K562 (cell line): Measurements from ENCODE around the gene HSPA1L. TPM values are rescaled to one million over a fixed set of nuclear protein-coding genes. Genes with fewer than 3 reads are reported as not detected.

Source experiments
- ATAC-seq: fragments of 200-7000 bp; cut with Tn5 transposase; 3 replicates; pipeline ENCODE4 v1.9.1; 2020; ENCODE audit warnings: moderate library complexity
- BruUV-seq: library from RNA; stranded (reverse); fragments of 400-500 nt; replicated peaks from 2 replicates; lab custom pipeline; 2021; lab: Mats Ljungman, UMichigan
- CTCF ChIA-PET: fragments of 300-600 bp; formaldehyde crosslinking; extraction: SDS; loops from one replicate; lab custom pipeline; 2021; ENCODE audit warnings: low intra/inter-chr PET ratio; lab: Yijun Ruan, JAX
- POLR2A ChIA-PET: fragments of 300-600, 350-650 bp; sonication (Branson Sonifier 250); formaldehyde crosslinking; extraction: SDS; loops from one replicate; lab custom pipeline; 2021; ENCODE audit warnings: antibody characterized with exemption, inconsistent platforms; lab: Yijun Ruan, JAX
- DNase-seq, 4 experiments: peaks; one replicate each; pipeline versions ENCODE4 v3.0.0 to v3.0.0-alpha.2; 2011 to 2018; ENCODE audit warnings: low spot score in 3 of 4, mixed read lengths in 3 of 4; ENCODE audit errors: extremely low read depth in 1 of 4
- FAIRE-seq: peaks from 2 replicates; lab custom pipeline; 2011; peaks lifted over from hg19 to GRCh38; lab: Jason Lieb, UNC
- H2AFZ ChIP-seq: 2 replicates; pipeline ENCODE4 v1.6.0; 2011; ENCODE audit warnings: low read depth, low read length, control low read depth, inconsistent platforms
- H3K27ac ChIP-seq: fragments of 200-600 bp; 3 replicates; pipeline ENCODE4 v1.8.0; 2011; ENCODE audit warnings: low read depth, mild to moderate bottlenecking, control low read depth, inconsistent platforms, low read length, moderate library complexity, mixed read lengths; ENCODE audit errors: extremely low read depth
- H3K27me3 ChIP-seq, 2 experiments: fragments of 300-600 bp in 1 of 2; 2 replicates in 1 of 2; 3 replicates in 1 of 2; pipeline versions ENCODE4 v1.6.0 to v1.8.0; 2011; ENCODE audit warnings: inconsistent platforms in 2 of 2, low read length in 2 of 2, mild to moderate bottlenecking in 1 of 2, mixed read lengths in 1 of 2, moderate library complexity in 1 of 2; ENCODE audit not compliant: control insufficient read depth in 2 of 2, insufficient read depth in 2 of 2
- H3K36me3 ChIP-seq: fragments of 300-600 bp; 3 replicates; pipeline ENCODE4 v1.8.0; 2011; ENCODE audit warnings: mild to moderate bottlenecking, low read length, inconsistent platforms; ENCODE audit not compliant: control insufficient read depth, insufficient read depth
- H3K4me1 ChIP-seq, 2 experiments: fragments of 200-600 bp in 1 of 2; replicated peaks in 1 of 2; 2 replicates in 1 of 2; 3 replicates in 1 of 2; pipeline versions ENCODE4 v1.5.1 to v1.8.0; 2011; ENCODE audit warnings: inconsistent platforms in 2 of 2, low read length in 2 of 2, mild to moderate bottlenecking in 1 of 2, mixed read lengths in 1 of 2, moderate library complexity in 1 of 2; ENCODE audit not compliant: control insufficient read depth in 2 of 2, insufficient read depth in 2 of 2
- H3K4me2 ChIP-seq: 2 replicates; pipeline ENCODE4 v1.6.1; 2011; ENCODE audit warnings: low read length, control low read depth, inconsistent platforms, mixed read lengths; ENCODE audit not compliant: insufficient read depth
- H3K4me3 ChIP-seq: fragments of 200-600 bp; sonication (generic), shearing (Covaris generic); 2 replicates; pipeline ENCODE4 v1.5.1; 2016; ENCODE audit warnings: control low read depth, inconsistent platforms
- H3K79me2 ChIP-seq: fragments of 200-600 bp; 3 replicates; pipeline ENCODE4 v1.8.0; 2011; ENCODE audit warnings: low read length, inconsistent platforms; ENCODE audit not compliant: control insufficient read depth, insufficient read depth
- H3K9ac ChIP-seq, 2 experiments: 2 replicates each; pipeline versions ENCODE4 v1.6.0 to v1.6.1; 2011; ENCODE audit warnings: low read depth in 2 of 2, low read length in 2 of 2, control low read depth in 1 of 2, inconsistent platforms in 1 of 2, mild to moderate bottlenecking in 1 of 2, mixed read lengths in 1 of 2; ENCODE audit not compliant: insufficient read depth in 1 of 2
- H3K9me1 ChIP-seq: one replicate; pipeline ENCODE4 v1.6.0; 2011; ENCODE audit warnings: inconsistent platforms, mild to moderate bottlenecking, low read length, moderate library complexity; ENCODE audit not compliant: control insufficient read depth, insufficient read depth
- H3K9me3 ChIP-seq: replicated peaks from 2 replicates; pipeline ENCODE4 v1.5.1; 2011; ENCODE audit warnings: low read depth, low read length, inconsistent platforms; ENCODE audit not compliant: control insufficient read depth, insufficient read depth
- H4K20me1 ChIP-seq: replicated peaks from 2 replicates; pipeline ENCODE4 v1.6.1; 2011; ENCODE audit warnings: low read length, inconsistent platforms, mixed read lengths; ENCODE audit not compliant: control insufficient read depth, insufficient read depth
- EGR1 ChIP-seq: fragments of 450-650 bp; conservative IDR thresholded peaks from 2 replicates; pipeline ENCODE4 v1.6.1; 2017; ENCODE audit warnings: mild to moderate bottlenecking
- ESRRB ChIP-seq: fragments of 250-450 bp; sonication (Bioruptor Pico); IDR thresholded peaks from 2 replicates; pipeline ENCODE4 v1.5.0; 2020; ENCODE audit warnings: mild to moderate bottlenecking, moderate library complexity, borderline replicate concordance
- ETV5 ChIP-seq: sonication (generic); formaldehyde crosslinking; IDR thresholded peaks from 2 replicates; pipeline ENCODE4 v1.4.0; 2020; ENCODE audit warnings: low read depth, mild to moderate bottlenecking, missing genetic modification reagents
- GATAD2A ChIP-seq: fragments of 450-650 bp; IDR thresholded peaks from 2 replicates; pipeline ENCODE4 v1.6.1; 2017
- HLTF ChIP-seq: fragments of 450-650 bp; IDR thresholded peaks from 2 replicates; pipeline ENCODE4 v1.6.1; 2016
- KAT7 ChIP-seq: sonication (generic); formaldehyde crosslinking; IDR thresholded peaks from 2 replicates; pipeline ENCODE4 v1.8.0; 2022; ENCODE audit warnings: missing genetic modification reagents, mild to moderate bottlenecking, borderline replicate concordance
- LEF1 ChIP-seq: fragments of 450-650 bp; IDR thresholded peaks from 2 replicates; pipeline ENCODE4 v1.6.1; 2016; ENCODE audit warnings: mild to moderate bottlenecking
- PPARD ChIP-seq: fragments of 250-450 bp; sonication (Bioruptor Pico); IDR thresholded peaks from 2 replicates; pipeline ENCODE4 v1.8.0; 2022; ENCODE audit warnings: inconsistent platforms, mild to moderate bottlenecking, moderate library complexity
- SAFB ChIP-seq: fragments of 200-400 bp; formaldehyde crosslinking; IDR thresholded peaks from 2 replicates; pipeline ENCODE4 v1.6.1; 2017; ENCODE audit warnings: low read depth, low read length, borderline replicate concordance
- ZNF232 ChIP-seq: sonication (generic); formaldehyde crosslinking; IDR thresholded peaks from 2 replicates; pipeline ENCODE4 v1.8.0; 2022; ENCODE audit warnings: mild to moderate bottlenecking, missing genetic modification reagents
- ZNF311 ChIP-seq: fragments of 250-450 bp; sonication (Bioruptor Pico); IDR thresholded peaks from 2 replicates; pipeline ENCODE4 v1.4.0; 2020; ENCODE audit warnings: mild to moderate bottlenecking, moderate library complexity
- ZSCAN29 ChIP-seq: fragments of 450-650 bp; IDR thresholded peaks from 2 replicates; pipeline ENCODE4 v1.6.1; 2017
- WGBS: fragments of 100-300 bp; shearing (Covaris generic); methylation state at CpG from one replicate; pipeline ENCODE4 v1.1.6; 2016; ENCODE audit warnings: low coverage, mixed read lengths; ENCODE audit not compliant: insufficient coverage; ENCODE audit errors: missing lambda C conversion rate; 5-methylcytosine and 5-hydroxymethylcytosine counted together
- in situ Hi-C: fragments of 300-500 bp; cut with MboI; formaldehyde crosslinking; loops from 4 replicates; pipeline ENCODE4 v1.15.0; 2018; ENCODE audit warnings: inconsistent platforms, mixed read lengths
- intact Hi-C: fragments of 100-400 bp; cut with micrococcal nuclease; formaldehyde crosslinking; loops from 2 replicates; pipeline ENCODE4 v1.14.2; 2022
- polyA plus RNA-seq, 8 experiments: library from polyadenylated mRNA; depleted of rRNA in 4 of 8; stranded (reverse) in 5 of 8; unstranded in 3 of 8; fragments of >200 nt; fragmentation: Nextera tagmentation in 2 of 8; fragmentation: Illumina TruSeq in 1 of 8; extraction: Ambion mirVana in 2 of 8; extraction: Trizol in 1 of 8; gene quantifications; 2 replicates each; pipeline versions ENCODE4 v1.2.1 to v1.2.3, GENCODE V29; 2011 to 2014; ENCODE audit warnings: inconsistent platforms in 1 of 8, missing spikeins in 1 of 8
- total RNA-seq, 7 experiments: library from RNA; depleted of rRNA in 6 of 7; stranded (reverse); fragments of >200 nt in 6 of 7; fragmentation: Illumina TruSeq in 2 of 7; extraction: Trizol in 2 of 7; gene quantifications; 2 replicates each; pipeline versions ENCODE4 v1.2.1 to v1.2.3, GENCODE V29; 2011 to 2021; ENCODE audit warnings: low replicate concordance in 1 of 7
- TF ChIP-seq, protein P1 (sequence below): sonication (generic); formaldehyde crosslinking; IDR thresholded peaks from 2 replicates; pipeline ENCODE4 v1.8.0; 2022; ENCODE audit warnings: mild to moderate bottlenecking, missing genetic modification reagents
- TF ChIP-seq, protein P2 (sequence below), 2 experiments: fragments of 250-450 bp in 1 of 2; fragments of 450-650 bp in 1 of 2; sonication (Bioruptor Pico) in 1 of 2; IDR thresholded peaks; 2 replicates each; pipeline versions ENCODE4 v1.6.1 to v1.8.0; 2016 to 2021; ENCODE audit warnings: mild to moderate bottlenecking in 2 of 2, moderate library complexity in 2 of 2, missing compliant biosample characterization in 1 of 2, missing genetic modification characterization in 1 of 2
- TF ChIP-seq, protein P3 (sequence below): sonication (generic); formaldehyde crosslinking; IDR thresholded peaks from 2 replicates; pipeline ENCODE4 v1.8.0; 2022; ENCODE audit warnings: mild to moderate bottlenecking, missing genetic modification reagents
- TF ChIP-seq, protein P4 (sequence below): fragments of 250-450 bp; sonication (Bioruptor Pico); IDR thresholded peaks from 2 replicates; pipeline ENCODE4 v1.8.0; 2022; ENCODE audit warnings: inconsistent platforms

The HSPA1L gene
- total and polyA plus RNA-seq, 9 of the 15 experiments (the other 6 are each of a cell fraction or from before 2014, with no cell fraction given), result 0.14 to 2.1 (median 1.3) TPM

DNA sequence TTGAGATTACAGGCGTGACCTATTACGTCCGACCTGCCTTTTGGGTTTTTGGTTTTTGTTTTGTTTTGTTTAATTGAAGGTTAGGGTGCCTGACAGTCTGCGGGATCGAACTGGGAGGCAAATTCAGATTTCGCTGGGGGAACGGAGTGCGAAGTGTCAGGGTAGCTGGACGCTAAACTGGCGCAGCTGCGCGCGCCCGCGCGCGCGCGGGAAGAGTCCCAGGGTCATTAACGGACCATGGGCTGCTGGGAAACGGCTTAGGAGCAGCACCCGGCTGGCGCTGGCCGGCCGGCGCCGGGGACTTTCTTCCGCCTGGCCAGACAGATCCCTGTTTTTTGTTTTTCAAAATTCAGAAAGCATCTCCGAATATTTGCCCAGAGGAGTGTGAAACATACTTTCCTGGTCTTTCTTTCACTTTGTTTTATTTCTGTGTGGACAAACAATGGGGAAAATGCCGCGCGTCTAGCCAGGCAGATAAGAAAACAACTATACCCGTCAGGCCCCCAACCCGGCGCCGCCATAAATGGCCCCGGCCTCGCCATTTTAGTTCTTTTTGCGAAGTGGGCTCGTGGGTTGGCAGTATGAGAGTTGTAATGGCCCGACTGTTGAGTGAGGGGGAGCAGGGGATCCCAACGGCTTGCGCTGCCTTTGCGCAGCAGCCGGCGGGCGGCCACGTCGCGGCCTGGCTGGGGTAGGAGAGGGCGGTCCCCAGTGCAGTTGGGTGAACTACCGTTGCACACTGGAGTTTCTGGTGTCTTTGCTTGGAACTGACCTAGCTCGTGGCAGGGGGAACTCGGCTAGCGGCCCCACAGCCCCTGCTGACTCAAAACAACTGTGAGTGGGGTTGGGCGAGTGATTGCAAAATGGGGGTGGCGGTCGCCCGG is 19.5 kb upstream of the HSPA1L start:
- peaks cover 41 to 55% of the 10 kb centered on the region in 2 experiments for H3K4me1 ChIP-seq
- no peaks in the 10 kb centered on the region for H3K9me1 ChIP-seq
- peak overlapping the region; percentile 98 to 100 for H3K9ac ChIP-seq
- ChIA-PET POLR2A (interaction anchor here (0.5 to 13.1 kb wide), 52 partner anchors 8 to 1137 kb away, joined by 3 to 229 read pairs (median 4); partner anchors contain the start of genes ABHD16A, APOM, ATF6B and BAG6), CTCF (interaction anchor here (0.7 to 1.0 kb wide), 2 partner anchors 54 to 70 kb away, joined by 3 to 4 read pairs; no protein-coding TSS in a partner anchor)
- BruUV-seq, result no TSS peak
- H2AFZ ChIP-seq, result peak overlapping the region; percentile 88
- H3K27me3 ChIP-seq, result no peaks in the 10 kb centered on the region
- DNase-seq (peak; percentile 88 to 99 (median 94)), ATAC-seq (peak; percentile 79), FAIRE-seq (peak; percentile 82)
- intact Hi-C loops (loop anchor here (1.0 kb wide), 4 partner anchors 29 to 182 kb away; partner anchors contain the start of gene BAG6), in situ Hi-C loops (no loop called here)
- peak overlapping the region; percentile 94 for H3K4me2 ChIP-seq
- no peaks in the 10 kb centered on the region; the same call in 1 of the 2 replicates for H3K9me3 ChIP-seq
- H3K4me3 ChIP-seq, result peak overlapping the region; percentile 85
- peaks cover 91% of the 10 kb centered on the region for H3K79me2 ChIP-seq
- H3K36me3 ChIP-seq, result peaks cover 65% of the 10 kb centered on the region
- peak overlapping the region; percentile 88 for H3K27ac ChIP-seq
- 1% methylated on average over 59 of the region's 59 CpGs for WGBS
- peaks cover 33% of the 10 kb centered on the region for H4K20me1 ChIP-seq
- no peak for TF ChIP-seq PPARD
- peak; percentile 95 for TF ChIP-seq HLTF
- TF ChIP-seq, protein P1, sequence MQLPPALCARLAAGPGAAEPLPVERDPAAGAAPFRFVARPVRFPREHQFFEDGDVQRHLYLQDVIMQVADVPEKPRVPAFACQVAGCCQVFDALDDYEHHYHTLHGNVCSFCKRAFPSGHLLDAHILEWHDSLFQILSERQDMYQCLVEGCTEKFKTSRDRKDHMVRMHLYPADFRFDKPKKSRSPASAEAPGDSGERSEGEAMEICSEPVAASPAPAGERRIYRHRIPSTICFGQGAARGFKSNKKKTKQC (CRISPR knock-in tag), result peak; percentile 97
- TF ChIP-seq KAT7 (CRISPR knock-in tag), result peak; percentile 100
- TF ChIP-seq GATAD2A, result no peak
- peak; percentile 58; the same call in 1 of the 2 replicates for TF ChIP-seq SAFB
- no peak; the same call in 1 of the 2 replicates for TF ChIP-seq ZSCAN29
- TF ChIP-seq ZNF232 (CRISPR knock-in tag), result peak; percentile 74; the same call in 1 of the 2 replicates
- TF ChIP-seq, protein P2, sequence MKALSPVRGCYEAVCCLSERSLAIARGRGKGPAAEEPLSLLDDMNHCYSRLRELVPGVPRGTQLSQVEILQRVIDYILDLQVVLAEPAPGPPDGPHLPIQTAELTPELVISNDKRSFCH (CRISPR knock-in tag; IDR thresholded peaks at IDR 0.05), result 0 out of 2 replicates have a peak, but pooled peaks have one; percentile 65
- TF ChIP-seq, protein P2 (tag; IDR thresholded peaks at IDR 0.05), result peak; percentile 59
- TF ChIP-seq, protein P3, sequence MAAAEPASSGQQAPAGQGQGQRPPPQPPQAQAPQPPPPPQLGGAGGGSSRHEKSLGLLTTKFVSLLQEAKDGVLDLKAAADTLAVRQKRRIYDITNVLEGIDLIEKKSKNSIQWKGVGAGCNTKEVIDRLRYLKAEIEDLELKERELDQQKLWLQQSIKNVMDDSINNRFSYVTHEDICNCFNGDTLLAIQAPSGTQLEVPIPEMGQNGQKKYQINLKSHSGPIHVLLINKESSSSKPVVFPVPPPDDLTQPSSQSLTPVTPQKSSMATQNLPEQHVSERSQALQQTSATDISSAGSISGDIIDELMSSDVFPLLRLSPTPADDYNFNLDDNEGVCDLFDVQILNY (CRISPR knock-in tag), result peak; percentile 65; the same call in 1 of the 2 replicates
- TF ChIP-seq ESRRB (CRISPR knock-in tag), result peak; percentile 84; the same call in 1 of the 2 replicates
- TF ChIP-seq LEF1, result peak; percentile 96
- peak; percentile 82; the same call in 1 of the 2 replicates for TF ChIP-seq ZNF311 (CRISPR knock-in tag)
- TF ChIP-seq EGR1, result no peak
- TF ChIP-seq, protein P4, sequence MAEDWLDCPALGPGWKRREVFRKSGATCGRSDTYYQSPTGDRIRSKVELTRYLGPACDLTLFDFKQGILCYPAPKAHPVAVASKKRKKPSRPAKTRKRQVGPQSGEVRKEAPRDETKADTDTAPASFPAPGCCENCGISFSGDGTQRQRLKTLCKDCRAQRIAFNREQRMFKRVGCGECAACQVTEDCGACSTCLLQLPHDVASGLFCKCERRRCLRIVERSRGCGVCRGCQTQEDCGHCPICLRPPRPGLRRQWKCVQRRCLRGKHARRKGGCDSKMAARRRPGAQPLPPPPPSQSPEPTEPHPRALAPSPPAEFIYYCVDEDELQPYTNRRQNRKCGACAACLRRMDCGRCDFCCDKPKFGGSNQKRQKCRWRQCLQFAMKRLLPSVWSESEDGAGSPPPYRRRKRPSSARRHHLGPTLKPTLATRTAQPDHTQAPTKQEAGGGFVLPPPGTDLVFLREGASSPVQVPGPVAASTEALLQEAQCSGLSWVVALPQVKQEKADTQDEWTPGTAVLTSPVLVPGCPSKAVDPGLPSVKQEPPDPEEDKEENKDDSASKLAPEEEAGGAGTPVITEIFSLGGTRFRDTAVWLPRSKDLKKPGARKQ, result no peak
- peak; percentile 87; the same call in 1 of the 2 replicates for TF ChIP-seq ETV5 (CRISPR knock-in tag)
